Dermis microvascular lymphatic vessel endothelial cell (primary cell): ENCODE results near the gene PTPN11. TPM values are rescaled to one million over a fixed set of nuclear protein-coding genes. Genes with fewer than 3 reads are reported as not detected.

Source experiments
- DNase-seq, 2 donors: peaks; one replicate each; pipeline versions ENCODE4 v3.0.0 to v3.0.0-alpha.2; 2010; ENCODE audit warnings: low read depth in 2 of 2
- total RNA-seq: library from RNA; depleted of rRNA; stranded (reverse); fragments of >200 nt; gene quantifications from 2 replicates; pipeline ENCODE4 v1.2.1, GENCODE V29; 2014

PTPN11 gene
- total RNA-seq, 1 donor from 2014 or later = 60.1 TPM

DNA sequence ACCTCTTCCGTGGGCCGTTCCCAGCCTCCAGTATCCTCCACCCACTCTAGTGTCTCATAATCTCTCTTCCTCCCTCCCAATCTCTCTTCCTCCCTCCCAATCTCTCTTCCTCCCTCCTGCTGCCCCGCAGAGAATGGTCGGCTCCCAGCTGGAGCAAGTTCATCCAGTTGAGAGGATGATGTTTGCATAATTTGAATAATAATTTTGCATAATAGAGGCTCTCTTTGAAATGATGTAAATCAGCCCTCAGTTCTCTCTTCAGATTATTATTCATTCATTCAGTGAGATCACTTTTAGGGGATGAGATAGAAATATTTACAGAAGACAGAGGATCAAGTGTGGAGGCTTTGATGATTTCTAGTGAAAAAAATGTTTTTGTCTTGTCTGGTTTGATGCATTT, 125.0 kb downstream of the PTPN11 start:
- DNase-seq = no peak

GRCh38 chr12:112546339-112546738, 127.6 kb downstream of the PTPN11 start:
- DNase-seq = no peak

- DNase-seq = no peak
Measured at GRCh38 chr12:112546996-112547395, 128.2 kb downstream of the PTPN11 start.

DNA sequence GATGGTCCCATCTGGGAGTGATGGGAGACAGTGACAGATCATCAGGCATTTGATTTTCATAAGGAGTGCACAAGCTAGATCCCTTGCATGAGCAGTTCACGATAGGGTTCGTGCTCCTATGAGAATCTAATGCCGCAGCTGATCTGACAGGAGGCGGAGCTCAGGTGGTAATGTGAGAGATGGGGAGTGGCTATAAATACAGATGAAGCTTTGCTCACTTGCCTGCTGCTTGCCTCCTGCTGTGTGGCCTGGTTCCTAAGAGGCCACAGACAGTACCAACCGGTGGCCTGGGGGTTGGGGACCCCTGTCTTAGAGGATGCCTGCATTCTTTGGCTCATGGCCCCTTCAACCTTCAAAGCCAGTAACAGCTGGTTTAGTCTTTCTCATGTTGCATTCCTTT, 130.3 kb downstream of the PTPN11 start:
- DNase-seq = no peak

- DNase-seq = no peak
Measured at GRCh38 chr12:112551681-112552080, 132.9 kb downstream of the PTPN11 start.

GRCh38 chr12:112555621-112556233, 137.0 kb downstream of the PTPN11 start:
- DNase-seq = no peak

DNA sequence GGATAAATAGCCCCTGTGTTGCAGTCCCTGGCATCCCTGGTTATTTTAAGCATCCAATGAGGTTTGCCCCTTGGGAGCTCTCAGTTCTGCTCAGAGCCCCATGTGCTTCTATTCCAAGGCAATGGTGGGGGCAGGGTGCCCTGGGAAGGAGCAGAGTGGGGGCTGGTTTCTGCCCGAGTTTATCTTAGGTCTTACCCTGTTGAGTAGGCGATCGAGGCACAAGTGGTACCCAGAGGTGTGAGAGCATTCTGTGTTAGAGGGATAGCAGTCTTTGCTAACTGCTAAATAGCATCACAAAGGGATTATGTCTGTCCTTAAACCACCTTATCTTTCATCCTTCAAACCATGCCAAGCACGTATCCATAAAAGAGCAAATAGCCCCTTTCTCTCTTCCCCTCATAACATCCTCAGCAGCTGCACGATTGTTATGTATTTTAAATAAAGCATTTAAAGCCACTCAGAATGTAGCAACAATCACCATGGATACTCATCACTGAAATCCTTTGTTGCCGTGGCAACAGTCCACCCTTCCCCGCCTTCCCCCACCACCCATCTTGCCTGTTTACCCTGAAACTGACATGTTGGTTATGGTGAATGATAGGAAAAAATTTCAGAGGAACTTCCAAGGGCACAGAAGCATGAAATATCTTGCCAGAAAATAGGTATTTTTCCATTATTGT, 139.3 kb downstream of the PTPN11 start:
- no peak for DNase-seq

Other genes starting within 250 kb of the PTPN11 start
- gene HECTD4, start 36.5 kb upstream of the PTPN11 start, total RNA-seq = 11.2 and 15.9 TPM in 2 replicates
- gene RPL6, start 9.3 kb upstream of the PTPN11 start, total RNA-seq = 482 and 571 TPM in 2 replicates